ENCODE measurements around the gene SYN1. TPM values are rescaled to one million over a fixed set of nuclear protein-coding genes. Genes with fewer than 3 reads are reported as not detected.
A peak's percentile ranks its signal among the peaks of the same experiment; 100 is the strongest.

Gene SYN1
- total RNA-seq, 1 donor from 2014 or later: not detected

GRCh38 chrX:47523297-47523696 lies 96.4 kb downstream of the SYN1 start:
- no peaks in the 10 kb centered on the region for H3F3A ChIP-seq (ENCODE audit: low read depth)
- peak overlapping the region; percentile 56 for H3K4me3 ChIP-seq
- TF ChIP-seq EZH2 (IDR thresholded peaks at IDR 0.05) (no peak), EZH2phosphoT487 (IDR thresholded peaks at IDR 0.05) (no peak), CTCF (IDR thresholded peaks at IDR 0.05) (peak; percentile 67)
- H3K4me1 ChIP-seq: no peaks in the 10 kb centered on the region
- no peak overlapping the region for H3K9ac ChIP-seq
- H4K20me1 ChIP-seq (ENCODE audit: low read depth): no peaks in the 10 kb centered on the region
- H3K27me3 ChIP-seq: peaks cover 19% of the 10 kb centered on the region
- Mint-ChIP-seq H3K9me3 (peaks cover 24% of the 10 kb centered on the region), H3K4me1 (no peaks in the 10 kb centered on the region), H3K4me3 (peak overlapping the region; percentile 77), H3K36me3 (no peaks in the 10 kb centered on the region), H3K27ac (no peak overlapping the region), H3K27me3 (ENCODE audit: insufficient read depth, low read depth) (peaks cover 3% of the 10 kb centered on the region)
- no peaks in the 10 kb centered on the region for H3K79me2 ChIP-seq (ENCODE audit: low read depth)
- H2AFZ ChIP-seq (replicated peaks): peak overlapping the region; percentile 87
- peak overlapping the region; percentile 78 for H3K4me2 ChIP-seq
- no peaks in the 10 kb centered on the region for H3K36me3 ChIP-seq
- H3K9me3 ChIP-seq (ENCODE audit: low read depth): no peaks in the 10 kb centered on the region
- DNase-seq (ENCODE audit: low spot score): peak; percentile 74
- no peak overlapping the region for H3K27ac ChIP-seq

Small RNAs within 50 kb of the gene (microRNA-seq; reads per million reads assigned to microRNA genes)
- gene MIR4769: not detected

Small RNAs within 50 kb of the gene (small RNA-seq; reads per million reads assigned to genes)
- gene MIR4769: not detected

Other genes with a start within 250 kb of the SYN1 start
- gene ZNF157, start 249.3 kb downstream of the SYN1 start, total RNA-seq (ENCODE audit: low replicate concordance): 0.47 and 1.4 TPM in 2 replicates
- gene ZNF41, start 136.6 kb downstream of the SYN1 start, total RNA-seq (ENCODE audit: low replicate concordance): 5.1 and 6.5 TPM in 2 replicates
- gene ARAF, start 58.7 kb downstream of the SYN1 start, total RNA-seq (ENCODE audit: low replicate concordance): 17.4 and 31.3 TPM in 2 replicates
- gene TIMP1, start 37.4 kb downstream of the SYN1 start, total RNA-seq (ENCODE audit: low replicate concordance): 21.6 and 40.5 TPM in 2 replicates
- 0.06 and 0.40 TPM in 2 replicates for gene CFP, start 10.1 kb upstream of the SYN1 start, total RNA-seq (ENCODE audit: low replicate concordance)
- gene ELK1, start 30.7 kb upstream of the SYN1 start, total RNA-seq (ENCODE audit: low replicate concordance): 16.6 and 28.9 TPM in 2 replicates
- gene UXT, start 39.3 kb upstream of the SYN1 start, total RNA-seq (ENCODE audit: low replicate concordance): 88.5 and 91.9 TPM in 2 replicates
- 5.1 and 5.4 TPM in 2 replicates for gene ZNF81, start 217.0 kb upstream of the SYN1 start, total RNA-seq (ENCODE audit: low replicate concordance)

All from neural progenitor cell (in vitro differentiated cells).